ENCODE results near the gene MRPS30.
"Not testable (repeated sequence)": the region's sequence is repeated elsewhere in the genome, so short reads cannot be mapped to it uniquely, and the experiment has no call there.

MRPS30 gene

DNA sequence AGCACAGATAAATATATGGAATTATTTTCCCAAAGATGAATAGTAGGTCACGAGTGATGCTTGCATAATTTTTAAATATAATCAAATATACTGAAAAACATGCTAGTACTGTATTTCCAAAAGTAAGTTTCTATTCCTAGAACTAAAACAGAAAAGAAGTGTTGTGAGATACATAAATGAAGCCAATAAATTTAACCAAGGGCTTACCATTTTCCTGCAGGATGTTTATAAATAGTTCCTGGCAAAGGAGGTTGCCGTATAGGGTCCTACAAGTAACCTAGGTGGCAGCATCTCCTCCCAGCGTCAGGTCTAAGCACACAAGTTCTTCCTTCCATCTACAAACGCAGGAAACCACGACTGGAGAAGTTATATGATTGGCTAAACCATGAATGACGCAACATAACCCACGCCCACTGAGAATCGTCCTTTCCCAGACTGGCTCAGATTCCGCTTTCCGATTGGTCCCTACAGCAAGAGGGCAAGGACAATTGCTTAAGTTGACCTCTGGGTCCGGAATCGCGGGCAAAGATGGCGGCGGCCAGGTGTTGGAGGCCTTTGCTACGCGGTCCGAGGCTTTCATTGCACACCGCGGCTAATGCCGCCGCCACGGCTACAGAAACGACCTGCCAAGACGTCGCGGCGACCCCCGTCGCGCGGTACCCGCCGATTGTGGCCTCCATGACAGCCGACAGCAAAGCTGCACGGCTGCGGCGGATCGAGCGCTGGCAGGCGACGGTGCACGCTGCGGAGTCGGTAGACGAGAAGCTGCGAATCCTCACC, at the start of gene MRPS30:
Gene MRPS30 (plus strand): TSS at position 513 of the 780 bp plus-strand sequence. CDS start 16 bp downstream, at position 529.
- peak; percentile 99 for DNase-seq

DNA sequence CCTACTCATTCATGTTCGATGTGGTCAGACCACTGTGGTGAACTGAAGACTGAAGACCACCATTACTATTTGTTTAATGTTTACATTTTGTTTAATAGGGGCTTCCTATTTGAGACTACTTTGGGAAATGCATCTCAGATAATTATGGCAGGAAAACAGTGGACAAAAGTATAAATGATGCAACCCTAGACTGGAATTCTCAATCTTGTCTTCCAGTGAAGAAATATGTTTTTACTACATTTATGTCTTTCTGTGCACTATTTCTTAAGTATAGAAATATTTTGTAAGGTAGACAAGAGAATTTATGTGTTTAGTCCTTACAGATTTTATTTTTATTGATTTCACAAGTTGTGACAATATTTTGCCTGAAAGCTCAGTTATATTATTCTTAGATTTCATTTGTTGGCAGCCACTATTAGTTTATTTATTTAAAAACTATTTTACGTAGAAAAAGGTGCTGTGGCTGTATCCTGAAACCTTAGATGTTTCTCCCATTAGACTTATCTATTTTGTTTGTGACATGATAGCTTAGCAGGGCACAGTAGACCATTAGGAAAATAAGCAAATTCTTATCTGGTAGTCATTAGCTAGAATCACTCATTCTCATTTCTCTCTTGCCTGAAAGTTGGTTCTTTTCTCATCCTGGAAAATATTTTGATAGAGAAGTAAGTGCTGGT, 39.4 kb upstream of the MRPS30 start:
- no peak for DNase-seq

DNA sequence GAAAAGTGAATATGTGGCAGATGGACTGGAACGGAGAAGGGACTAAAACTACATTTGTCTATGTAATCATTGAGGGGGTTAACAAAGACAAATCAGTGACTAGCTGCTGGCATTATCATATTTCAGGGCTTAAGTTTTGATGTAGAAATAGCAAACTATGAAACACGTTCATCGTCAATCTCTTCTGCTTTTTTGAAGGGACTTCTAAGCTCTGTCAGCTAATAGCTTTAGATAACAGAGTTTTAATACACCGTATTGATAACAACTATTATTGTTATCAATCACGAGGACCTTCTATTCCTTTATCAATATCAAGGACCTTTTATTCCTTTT, 38.9 kb upstream of the MRPS30 start:
- no peak for DNase-seq

DNA sequence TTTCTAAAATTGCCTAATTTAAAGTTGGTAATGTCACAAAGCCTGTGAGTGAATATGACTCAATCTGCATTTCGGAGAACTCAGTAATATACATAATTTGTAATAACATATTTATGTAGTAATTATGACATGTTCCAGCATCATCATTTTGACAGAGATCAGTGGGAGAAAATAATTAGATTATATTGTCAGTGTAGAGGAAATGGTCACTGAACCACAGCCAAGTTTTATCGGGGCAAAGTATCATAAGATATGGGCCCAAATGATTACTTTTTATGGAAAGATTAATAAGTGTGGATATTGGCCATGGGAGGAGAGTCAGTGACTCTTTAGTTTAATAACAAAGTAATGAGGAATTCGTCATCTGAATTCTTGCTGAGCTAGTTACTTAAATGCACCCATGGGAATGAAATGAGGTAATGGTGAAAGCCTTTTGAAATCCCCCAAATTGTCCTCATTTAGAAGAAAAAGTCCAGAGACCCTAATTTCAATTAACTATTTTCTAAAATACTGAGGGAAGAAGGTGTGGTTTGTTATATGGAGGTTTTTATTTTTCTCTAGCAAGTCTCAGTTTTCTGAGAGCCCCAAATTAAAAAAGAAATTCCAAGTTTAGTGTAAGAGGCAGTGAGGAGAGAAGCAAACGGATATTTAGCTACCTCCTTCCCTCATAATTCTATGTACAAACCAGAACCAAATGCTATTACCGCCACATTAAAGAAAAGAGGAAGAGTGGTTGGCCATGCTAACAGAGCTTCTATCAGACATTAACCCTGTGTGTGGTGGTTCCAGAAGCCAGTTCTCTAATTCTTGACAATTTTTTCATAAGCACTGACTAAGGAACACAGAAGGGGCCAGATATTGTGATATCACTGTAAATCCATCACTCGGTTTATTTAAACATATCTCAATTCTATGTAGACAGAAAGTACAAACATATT, 37.7 kb upstream of the MRPS30 start:
- DNase-seq: no peak

DNA sequence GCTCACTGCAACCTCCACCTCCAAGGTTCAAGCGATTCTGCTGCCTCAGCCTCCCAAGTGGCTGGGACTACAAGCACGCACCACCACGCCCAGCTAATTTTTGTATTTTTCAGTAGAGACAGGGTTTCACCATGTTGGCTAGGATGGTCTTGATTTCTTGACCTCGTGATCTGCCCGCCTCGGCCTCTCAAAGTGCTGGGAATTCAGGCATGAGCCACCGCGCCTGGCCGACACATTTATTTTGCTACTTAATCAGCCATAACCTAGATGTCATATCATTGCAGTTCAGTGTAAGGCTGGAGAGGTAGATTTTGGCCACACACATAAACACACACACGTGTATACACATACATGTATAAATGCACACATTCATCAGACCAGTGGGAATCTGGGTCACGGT, 36.4 kb upstream of the MRPS30 start:
- DNase-seq: not testable (repeated sequence)

DNA sequence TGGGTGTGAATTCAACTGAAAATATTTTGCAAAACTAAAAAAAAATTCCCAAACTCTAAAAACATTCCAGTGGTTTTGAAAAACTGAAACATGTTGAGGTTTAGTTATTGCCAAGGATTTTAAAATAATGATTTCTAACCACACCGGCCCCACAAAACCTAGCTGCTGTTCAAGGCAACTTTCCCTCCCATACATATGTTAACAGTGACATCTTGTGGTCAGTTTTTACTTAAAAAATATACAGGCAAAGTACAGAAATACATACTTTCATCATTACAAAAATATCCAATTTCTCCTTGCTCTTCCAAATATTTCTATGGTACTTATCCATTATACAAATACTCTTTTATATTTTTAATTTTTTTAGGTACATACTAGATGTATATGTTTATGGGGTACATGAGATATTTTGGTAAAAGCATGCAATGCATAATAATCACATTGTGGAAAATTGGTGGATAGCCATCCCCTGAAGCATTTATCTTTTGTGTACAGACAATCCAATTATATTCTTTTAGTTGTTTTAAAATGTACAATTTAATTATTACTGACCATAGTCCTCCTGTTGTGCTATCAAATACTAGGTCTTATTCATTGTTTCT, 34.4 kb upstream of the MRPS30 start:
- peak; percentile 60 for DNase-seq

DNA sequence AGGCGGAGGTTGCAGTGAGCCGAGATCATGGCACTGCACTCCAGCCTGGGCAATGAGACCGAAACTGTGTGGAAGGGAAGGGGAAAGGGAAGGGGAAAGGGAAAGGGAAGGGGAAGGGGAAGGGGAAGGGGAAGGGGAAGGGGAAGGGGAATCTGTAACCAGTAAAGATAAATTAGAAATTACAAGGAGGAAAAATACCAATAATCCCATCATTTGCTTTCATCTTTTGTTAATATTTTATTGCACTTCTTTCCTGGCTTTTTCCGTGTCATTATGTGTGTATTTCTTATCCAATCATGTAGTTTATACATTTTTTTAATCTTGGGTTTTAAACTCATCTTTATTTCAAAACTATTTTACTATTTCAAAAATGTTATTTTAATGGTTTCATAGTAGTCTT, 29.6 kb upstream of the MRPS30 start:
- no peak for DNase-seq

DNA sequence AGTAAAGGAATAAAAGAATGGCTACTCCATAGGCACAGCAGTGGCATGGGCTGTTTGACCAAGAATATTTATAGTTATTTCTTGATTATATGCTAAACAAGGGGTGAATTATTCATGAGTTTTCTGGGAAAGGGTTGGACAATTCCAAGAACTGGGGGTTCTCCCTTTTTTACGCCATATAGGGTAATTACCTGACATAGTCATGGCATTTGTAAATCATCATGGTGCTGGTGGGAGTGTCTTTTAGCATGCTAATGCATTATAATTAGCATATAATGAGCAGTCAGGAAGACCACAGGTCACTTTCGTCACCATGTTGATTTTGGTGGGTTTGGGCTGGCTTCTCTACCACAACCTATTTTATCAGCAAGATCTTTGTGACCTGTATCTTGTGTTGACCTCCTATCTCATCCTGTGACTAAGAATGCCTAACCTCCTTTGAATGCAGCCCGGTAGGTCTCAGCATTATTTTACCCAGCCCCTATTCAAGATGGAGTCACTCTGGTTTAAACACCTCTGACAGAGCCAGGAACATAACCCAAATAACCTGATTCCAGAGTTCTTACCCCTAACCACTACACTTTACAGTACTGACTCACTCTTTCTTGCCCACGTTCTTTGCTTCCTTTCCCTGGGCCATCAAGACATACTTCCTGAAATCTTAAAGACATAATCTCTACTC, 25.0 kb upstream of the MRPS30 start:
- DNase-seq: no peak

DNA sequence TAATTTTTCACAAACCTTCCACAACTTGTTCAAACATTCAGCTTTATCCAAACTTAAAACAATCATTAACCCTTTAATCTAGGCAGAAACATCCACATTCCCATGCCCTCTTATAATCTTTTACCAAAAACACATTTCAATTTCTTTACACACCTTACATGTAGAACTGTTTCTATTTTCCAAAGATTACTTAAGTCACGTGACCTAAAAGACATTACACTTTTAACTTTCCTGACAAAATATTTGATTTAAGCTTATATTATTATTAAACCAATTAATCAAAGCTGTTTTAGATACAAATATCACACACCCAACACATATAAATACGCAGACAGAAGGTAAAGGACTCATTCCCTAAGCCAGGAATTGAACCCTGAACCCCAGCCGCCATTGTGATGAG, 21.0 kb upstream of the MRPS30 start:
- no peak for DNase-seq

DNA sequence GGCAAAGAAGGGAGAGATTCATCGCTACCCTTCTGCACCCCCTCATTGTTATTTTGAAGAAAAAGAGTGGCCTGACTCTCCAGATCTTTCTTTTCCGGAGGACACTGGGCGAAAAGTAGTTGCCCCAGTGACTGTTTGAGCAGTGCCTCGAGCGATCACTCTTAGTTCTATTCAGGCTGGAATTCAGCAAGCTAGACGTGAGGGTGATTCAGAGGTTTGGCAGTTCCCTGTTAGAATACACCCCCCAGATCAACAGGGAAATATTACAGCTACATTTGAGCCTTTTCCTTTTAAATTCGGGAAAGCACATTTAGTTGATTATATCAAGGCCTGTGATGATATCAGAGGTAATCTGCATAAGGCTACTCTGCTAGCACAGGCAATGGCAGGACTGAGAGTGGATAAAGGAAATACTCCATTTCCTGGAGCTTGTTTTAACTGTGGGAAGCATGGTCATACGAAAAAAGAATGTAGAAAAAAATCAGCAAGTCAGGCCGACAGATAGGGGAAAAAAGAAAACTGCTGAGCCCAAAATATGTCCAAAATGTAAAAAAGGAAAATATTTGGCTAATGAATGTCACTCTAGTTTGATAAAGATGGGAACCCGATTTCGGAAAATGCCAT, 19.3 kb upstream of the MRPS30 start:
- not testable (repeated sequence) for DNase-seq

DNA sequence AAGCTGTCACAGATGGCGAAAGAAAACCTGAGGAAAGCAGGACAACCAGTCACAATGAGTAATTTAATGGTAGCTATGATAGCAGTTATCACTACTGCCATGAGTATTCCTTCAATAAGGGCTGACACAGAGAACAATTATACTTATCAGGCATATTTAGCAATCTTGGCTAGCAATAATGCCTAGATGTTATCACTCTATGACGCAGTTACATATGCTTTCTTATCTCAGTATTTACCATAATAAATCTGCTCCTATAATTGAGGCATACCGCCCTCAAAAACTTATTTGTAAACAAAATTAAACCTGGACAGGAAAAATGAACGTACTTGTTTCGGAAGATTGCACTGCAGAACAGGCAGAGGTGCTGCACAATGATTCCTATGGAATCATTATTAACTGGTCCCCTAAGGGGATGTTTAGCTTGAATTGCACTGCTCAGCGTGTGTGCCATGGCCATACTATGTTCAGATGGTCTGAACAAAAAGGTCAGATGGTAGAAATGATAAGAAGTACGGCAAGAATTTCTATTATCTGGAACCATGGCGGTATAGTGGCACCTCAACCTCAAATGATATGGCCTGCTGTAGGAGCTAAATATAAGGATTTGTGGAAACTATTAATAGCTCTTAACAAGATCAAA, 16.6 kb upstream of the MRPS30 start:
- not testable (repeated sequence) for DNase-seq

DNA sequence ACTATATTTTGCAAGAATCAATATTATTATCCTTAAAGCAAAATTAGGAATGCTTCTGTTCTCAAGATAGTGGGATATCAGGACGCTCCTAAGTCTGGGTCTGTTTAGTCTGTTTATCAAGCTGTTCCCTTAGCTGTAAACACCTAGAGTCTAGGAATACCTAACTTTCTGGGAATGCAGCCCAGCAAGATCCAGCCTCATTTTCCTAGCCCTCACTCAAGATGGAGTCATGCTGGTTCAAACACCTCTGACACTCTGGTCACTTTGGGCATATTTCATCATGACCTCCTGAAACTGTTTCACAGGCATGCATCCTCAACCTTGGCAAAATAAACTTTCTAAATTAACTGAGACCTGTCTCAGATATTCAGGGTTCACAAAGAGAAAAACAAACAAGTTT, 14.4 kb upstream of the MRPS30 start:
- DNase-seq: no peak

DNA sequence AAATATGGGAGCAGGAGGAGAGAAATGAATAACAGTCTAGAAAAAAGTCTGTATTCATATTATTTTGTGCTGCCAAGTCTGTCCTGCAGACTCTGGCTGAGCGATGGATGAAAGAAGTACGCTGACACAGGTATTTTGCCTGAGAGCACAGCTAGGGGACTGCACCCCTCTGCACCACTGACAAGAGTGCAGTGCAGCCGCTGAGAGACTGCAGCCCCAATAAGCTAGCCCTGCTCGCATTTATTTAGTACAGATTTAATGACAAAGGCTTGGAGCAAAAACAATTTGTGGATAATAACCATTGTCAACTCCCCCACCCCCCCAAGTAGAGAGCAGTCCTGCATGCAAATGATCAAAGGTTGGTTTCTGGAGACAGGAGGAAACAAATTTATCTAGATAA, 13.3 kb upstream of the MRPS30 start:
- no peak for DNase-seq

DNA sequence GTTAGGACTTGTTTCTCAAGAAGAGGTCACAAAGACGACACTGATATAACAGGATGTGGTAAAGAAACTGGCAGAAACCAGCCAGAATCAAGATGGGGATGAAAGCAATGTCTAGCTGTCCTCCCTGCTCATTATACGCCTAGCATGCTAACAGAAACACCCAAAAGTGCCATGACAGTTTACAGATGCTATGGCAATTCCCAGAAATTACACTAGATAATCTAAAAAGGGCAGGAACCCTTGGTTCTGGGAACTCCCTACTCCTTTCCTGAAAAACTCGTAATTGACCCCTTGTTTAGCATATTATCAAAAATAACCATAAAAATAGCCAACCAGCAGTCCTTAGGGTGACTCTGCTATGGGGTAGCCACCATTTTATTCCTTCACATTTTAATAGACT, 10.9 kb upstream of the MRPS30 start:
- DNase-seq: no peak

DNA sequence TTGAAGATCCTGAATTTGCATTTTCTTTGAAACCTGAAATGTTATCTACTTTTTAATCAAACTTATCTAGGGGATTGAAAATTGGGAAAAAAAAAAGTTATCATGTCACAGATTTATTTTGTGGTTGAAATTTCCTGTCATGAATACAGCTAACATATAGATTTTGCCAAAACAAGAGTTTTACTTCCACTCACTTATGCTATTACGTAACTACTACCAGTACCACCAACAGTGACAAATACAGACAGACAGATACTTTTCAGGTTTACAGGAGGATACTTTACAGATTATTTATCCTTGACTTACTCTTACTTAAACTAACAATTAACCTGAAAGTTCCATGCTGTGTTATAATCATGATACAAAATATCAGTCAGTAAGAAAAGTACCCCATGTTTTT, 6.8 kb upstream of the MRPS30 start:
- DNase-seq: no peak

DNA sequence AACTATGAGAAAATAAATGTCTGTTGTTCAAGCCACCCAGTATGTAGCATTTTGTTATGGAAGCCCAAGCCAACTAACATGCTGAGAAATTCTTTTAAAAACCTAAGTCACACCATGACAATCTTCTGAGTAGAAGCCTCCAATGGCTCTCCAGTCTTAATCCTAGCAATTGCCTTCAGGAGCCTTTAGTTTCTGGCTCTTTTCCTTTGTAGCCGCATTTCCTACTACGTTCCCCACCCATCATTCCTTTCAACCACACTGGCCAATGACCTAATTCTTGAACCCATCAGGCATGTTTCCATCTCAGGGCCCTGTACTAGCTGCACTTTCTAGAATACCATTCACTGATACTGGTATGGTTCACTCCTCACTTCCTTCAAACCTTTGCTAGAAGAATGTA, 2.1 kb upstream of the MRPS30 start:
- no peak for DNase-seq

DNA sequence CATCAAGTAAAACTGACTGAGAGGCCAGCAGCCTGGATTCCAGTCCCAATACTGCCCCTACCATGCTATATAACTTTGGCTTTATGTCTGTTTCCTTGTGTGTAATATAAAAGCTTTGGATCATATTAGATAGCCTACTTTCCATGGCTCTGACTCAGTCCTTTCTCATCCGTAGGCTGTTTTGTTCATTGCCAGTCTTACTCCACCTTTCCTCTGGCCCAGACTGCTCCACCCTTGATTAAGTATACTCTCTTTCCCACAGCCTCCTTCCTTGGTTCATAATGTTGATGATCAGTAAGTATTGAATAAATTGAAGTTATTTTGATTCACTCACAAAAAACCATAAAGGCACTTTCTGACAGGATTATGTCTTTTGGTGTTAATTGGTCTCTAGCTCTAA, 1.5 kb upstream of the MRPS30 start:
- DNase-seq: peak; percentile 16

DNA sequence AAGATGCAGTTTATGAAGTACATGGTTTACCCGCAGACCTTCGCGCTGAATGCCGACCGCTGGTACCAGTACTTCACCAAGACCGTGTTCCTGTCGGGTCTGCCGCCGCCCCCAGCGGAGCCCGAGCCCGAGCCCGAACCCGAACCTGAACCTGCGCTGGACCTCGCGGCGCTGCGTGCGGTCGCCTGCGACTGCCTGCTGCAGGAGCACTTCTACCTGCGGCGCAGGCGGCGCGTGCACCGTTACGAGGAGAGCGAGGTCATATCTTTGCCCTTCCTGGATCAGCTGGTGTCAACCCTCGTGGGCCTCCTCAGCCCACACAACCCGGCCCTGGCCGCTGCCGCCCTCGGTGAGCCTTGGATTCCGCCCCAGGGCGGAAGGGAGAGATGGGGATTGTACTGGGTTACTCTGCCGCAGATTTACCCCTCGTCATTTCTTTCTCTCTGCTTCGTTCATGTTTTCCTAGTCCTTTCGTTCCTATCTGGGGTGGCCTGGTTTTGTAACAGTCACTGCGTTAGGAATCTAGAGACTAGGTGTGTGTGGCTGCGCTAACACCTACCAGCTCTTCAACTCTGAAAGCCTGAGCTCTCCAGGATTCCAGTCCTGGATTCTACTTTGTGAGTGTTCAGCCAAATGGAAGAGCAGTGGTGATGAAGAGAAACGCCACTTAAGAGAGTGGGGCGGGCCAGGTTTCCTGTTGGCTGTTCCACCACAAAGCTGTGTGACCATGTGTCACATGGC, 638 bp downstream of the MRPS30 start:
- DNase-seq: peak; percentile 81

DNA sequence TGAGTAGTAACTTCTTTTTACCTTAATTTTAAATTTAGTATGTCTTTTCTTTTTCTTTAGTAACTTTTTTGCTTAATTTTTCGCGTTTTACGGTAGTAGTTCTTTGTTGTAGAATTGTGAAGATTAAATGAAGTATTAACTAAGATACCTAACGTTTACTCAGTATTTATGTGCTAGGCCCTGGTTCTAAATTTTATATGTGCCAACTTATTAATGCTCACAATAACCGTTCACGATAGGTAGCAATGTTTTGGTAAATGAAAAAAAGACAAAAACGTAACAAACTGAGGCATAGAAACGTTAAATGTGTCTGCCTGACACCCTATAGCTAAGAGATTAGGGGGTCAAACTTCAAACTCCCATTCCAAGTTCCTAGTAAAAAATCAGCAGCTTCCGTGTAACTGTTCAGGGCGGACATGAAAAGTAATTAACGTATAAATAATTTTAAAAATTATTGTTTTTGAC, 1.2 kb downstream of the MRPS30 start:
- DNase-seq: no peak

DNA sequence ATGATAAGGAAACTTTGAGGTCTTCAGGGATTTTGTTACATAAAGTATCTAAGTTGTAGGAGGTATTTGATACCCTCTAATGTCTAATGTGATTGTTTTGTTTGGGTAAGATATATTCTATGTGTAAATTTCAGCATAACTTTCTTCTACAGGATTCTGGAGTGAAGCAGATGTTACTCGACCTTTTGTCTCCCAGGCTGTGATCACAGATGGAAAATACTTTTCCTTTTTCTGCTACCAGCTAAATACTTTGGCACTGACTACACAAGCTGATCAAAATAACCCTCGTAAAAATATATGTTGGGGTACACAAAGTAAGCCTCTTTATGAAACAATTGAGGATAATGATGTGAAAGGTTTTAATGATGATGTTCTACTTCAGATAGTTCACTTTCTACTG, 6.0 kb downstream of the MRPS30 start:
- DNase-seq: no peak

DNA sequence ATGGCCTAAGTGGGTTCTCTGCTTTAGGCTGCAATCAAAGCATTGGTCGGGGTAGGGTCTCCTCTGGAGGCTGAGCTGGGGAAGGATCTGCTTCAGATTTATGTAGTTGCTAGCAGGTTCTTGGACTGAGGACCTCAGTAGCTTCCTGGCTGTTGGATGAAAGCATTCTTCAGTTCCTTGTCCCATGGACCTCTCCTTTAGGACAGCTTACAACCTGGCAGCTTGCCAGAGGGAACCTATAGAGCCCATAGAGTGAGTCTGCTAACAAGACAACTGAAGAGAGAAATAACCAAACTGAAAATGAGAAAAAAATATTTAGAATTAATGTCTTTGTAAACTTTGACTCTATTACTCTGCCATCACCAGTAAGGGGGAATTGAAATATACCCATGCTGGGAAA, 12.4 kb downstream of the MRPS30 start:
- DNase-seq: no peak
